ENCODE data around the gene KLK15. TPM values are rescaled to one million over a fixed set of nuclear protein-coding genes. Genes with fewer than 3 reads are reported as not detected.

The KLK15 gene
- total and polyA plus RNA-seq, 2 of the 4 experiments (the other 2 are of a cell fraction), result not detected

- Histone ChIP-seq H3K9me1 (ENCODE audit: insufficient read depth, low read length) (no peaks in the 10 kb centered on the region), H2AK9ac (replicated peaks; ENCODE audit: low read depth, low read length, poor library complexity) (no peak overlapping the region), H3K4me2 (ENCODE audit: low read depth, low read length) (no peak overlapping the region), H4K91ac (ENCODE audit: insufficient read depth, low read depth, low read length) (no peak overlapping the region), H3K27ac (ENCODE audit: insufficient read depth, low read length) (no peak overlapping the region), H3K14ac (replicated peaks; ENCODE audit: low read depth, low read length) (no peak overlapping the region), H3K9me3 (ENCODE audit: control insufficient read depth, insufficient read depth, low read length) (no peaks in the 10 kb centered on the region), H2BK120ac (ENCODE audit: low read depth, low read length) (no peak overlapping the region), H3K4me1 (ENCODE audit: control insufficient read depth, insufficient read depth, low read length) (no peaks in the 10 kb centered on the region), H3K18ac (ENCODE audit: low read depth, low read length) (no peak overlapping the region), H2BK5ac (ENCODE audit: low read depth, low read length, poor library complexity, severe bottlenecking) (no peak overlapping the region), H2AK5ac (ENCODE audit: low read depth, low read length) (no peak overlapping the region), H3K4me3 (ENCODE audit: insufficient read depth, low read depth, low read length) (no peak overlapping the region), H4K8ac (ENCODE audit: low read depth in 2 of 2, low read length in 2 of 2) (no peak overlapping the region), H3K36me3 (ENCODE audit: control insufficient read depth, insufficient read depth, low read length) (no peaks in the 10 kb centered on the region), H3K79me1 (ENCODE audit: low read depth in 1 of 2, low read length in 2 of 2) (no peaks in the 10 kb centered on the region), H2AFZ (replicated peaks; ENCODE audit: low read length, poor library complexity) (no peak overlapping the region), H3K23ac (ENCODE audit: low read depth, low read length) (no peak overlapping the region), H3K4ac (ENCODE audit: low read depth, low read length) (no peak overlapping the region), H2BK15ac (ENCODE audit: low read depth, low read length) (no peak overlapping the region), H3K27me3 (ENCODE audit: control insufficient read depth, insufficient read depth, low read length) (peaks cover 2% of the 10 kb centered on the region), H3K56ac (ENCODE audit: extremely low read depth, insufficient read depth, low read length) (no peak overlapping the region), H4K5ac (ENCODE audit: low read depth, low read length) (no peak overlapping the region), H2BK20ac (ENCODE audit: low read depth, low read length) (no peak overlapping the region), H3K9ac (ENCODE audit: low read depth, low read length) (no peak overlapping the region), H4K20me1 (ENCODE audit: insufficient read depth, low read length) (no peaks in the 10 kb centered on the region)
- POLR2A ChIA-PET (ENCODE audit: unreplicated experiment), result no interaction called here
- intact Hi-C loops (cut with micrococcal nuclease) (no loop called here), dilution Hi-C loops (cut with HindIII; ENCODE audit: low sequenced_read_pairs, unreplicated experiment) (no loop called here), in situ Hi-C loops (cut with MboI; ENCODE audit: low sequenced_read_pairs) (no loop called here)
- ATAC-seq (ENCODE audit: low read depth) (no peak), DNase-seq (no peak)
- CTCF ChIA-PET, result no interaction called here
- TF ChIP-seq MAZ (IDR thresholded peaks at IDR 0.05; ENCODE audit: borderline replicate concordance, low read depth, low read length) (no peak), MXI1 (IDR thresholded peaks at IDR 0.05; ENCODE audit: borderline replicate concordance, low read depth, low read length) (no peak), SMC3 (IDR thresholded peaks at IDR 0.05; ENCODE audit: low read depth, low read length) (no peak), RCOR1 (IDR thresholded peaks at IDR 0.05; ENCODE audit: insufficient replicate concordance, low read length) (no peak), RAD21 (IDR thresholded peaks at IDR 0.05; ENCODE audit: low read length) (no peak), RFX5 (IDR thresholded peaks at IDR 0.05; ENCODE audit: low read depth, low read length) (no peak), FOS (IDR thresholded peaks at IDR 0.05; ENCODE audit: low read depth, low read length) (no peak), NFE2L2 (IDR thresholded peaks at IDR 0.05; ENCODE audit: low read depth, low read length) (no peak), ELK1 (IDR thresholded peaks at IDR 0.05; ENCODE audit: borderline replicate concordance, low read depth, low read length) (no peak), BHLHE40 (IDR thresholded peaks at IDR 0.05; ENCODE audit: low read depth, low read length) (no peak)
- TF ChIP-seq, protein P1, sequence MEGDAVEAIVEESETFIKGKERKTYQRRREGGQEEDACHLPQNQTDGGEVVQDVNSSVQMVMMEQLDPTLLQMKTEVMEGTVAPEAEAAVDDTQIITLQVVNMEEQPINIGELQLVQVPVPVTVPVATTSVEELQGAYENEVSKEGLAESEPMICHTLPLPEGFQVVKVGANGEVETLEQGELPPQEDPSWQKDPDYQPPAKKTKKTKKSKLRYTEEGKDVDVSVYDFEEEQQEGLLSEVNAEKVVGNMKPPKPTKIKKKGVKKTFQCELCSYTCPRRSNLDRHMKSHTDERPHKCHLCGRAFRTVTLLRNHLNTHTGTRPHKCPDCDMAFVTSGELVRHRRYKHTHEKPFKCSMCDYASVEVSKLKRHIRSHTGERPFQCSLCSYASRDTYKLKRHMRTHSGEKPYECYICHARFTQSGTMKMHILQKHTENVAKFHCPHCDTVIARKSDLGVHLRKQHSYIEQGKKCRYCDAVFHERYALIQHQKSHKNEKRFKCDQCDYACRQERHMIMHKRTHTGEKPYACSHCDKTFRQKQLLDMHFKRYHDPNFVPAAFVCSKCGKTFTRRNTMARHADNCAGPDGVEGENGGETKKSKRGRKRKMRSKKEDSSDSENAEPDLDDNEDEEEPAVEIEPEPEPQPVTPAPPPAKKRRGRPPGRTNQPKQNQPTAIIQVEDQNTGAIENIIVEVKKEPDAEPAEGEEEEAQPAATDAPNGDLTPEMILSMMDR (conservative IDR thresholded peaks at IDR 0.05; ENCODE audit: low read depth, low read length), result no peak
- BruUV-seq (replicated peaks), result no TSS peak
- no CpG with 5 or more reads among the region's 5 CpGs for WGBS, 2 experiments (ENCODE audit: extremely low coverage in 2 of 2, insufficient read length in 1 of 2)
Measured at GRCh38 chr19:50880241-50880640, 46.9 kb upstream of the KLK15 start.

Data from IMR-90 (cell line).